HFF-Myc (cell line): ENCODE data around the gene CPNE4.

Source experiments
- DNase-seq: peaks from one replicate; pipeline ENCODE4 v3.0.0-alpha.2; 2011; ENCODE audit warnings: low read depth; ENCODE audit errors: extremely low read depth
- H3K4me3 ChIP-seq: replicated peaks from 2 replicates; pipeline ENCODE4 v1.5.1; 2011; ENCODE audit warnings: low read depth, mild to moderate bottlenecking, control low read depth, low read length
- TF ChIP-seq, protein P1 (sequence below): IDR thresholded peaks from 2 replicates; pipeline ENCODE4 v1.5.1; 2012; ENCODE audit warnings: mild to moderate bottlenecking, low read depth, low read length, control low read depth; ENCODE audit errors: missing control alignments

The CPNE4 gene

DNA sequence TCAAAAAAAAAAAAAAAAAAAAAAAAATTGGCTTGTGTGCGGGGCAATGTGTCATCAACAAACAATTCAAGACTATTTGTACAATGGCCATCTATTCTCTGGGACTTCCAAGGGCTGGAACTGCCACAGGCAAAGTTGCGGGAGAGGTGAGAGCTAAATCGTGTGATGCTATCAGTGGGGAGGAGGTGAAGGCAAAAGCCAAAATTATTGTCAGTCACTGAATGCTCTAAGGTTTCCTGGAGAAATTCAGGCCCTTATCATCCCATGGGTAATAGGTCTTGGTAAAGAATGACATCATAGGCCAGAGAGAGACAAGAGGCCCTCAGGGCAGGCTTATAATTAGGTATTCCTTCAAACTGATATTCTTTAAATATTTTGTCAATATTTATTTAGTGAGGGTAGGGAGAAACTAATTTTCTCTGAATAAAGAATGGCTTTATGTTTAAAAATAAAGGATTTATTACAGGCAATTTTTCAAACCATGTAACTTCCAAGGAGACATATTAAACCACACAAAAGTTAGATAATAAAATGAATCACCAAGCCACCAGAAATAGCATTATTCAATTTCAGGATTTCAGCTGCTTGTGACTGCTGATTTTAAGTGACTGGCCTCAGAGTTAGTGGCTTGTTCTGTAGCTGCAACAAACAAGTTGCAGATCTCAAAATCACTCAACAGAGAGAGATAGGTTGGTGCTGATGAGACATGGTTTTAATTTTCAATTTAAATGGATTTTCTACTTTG, 305.7 kb downstream of the CPNE4 start:
- TF ChIP-seq, protein P1, sequence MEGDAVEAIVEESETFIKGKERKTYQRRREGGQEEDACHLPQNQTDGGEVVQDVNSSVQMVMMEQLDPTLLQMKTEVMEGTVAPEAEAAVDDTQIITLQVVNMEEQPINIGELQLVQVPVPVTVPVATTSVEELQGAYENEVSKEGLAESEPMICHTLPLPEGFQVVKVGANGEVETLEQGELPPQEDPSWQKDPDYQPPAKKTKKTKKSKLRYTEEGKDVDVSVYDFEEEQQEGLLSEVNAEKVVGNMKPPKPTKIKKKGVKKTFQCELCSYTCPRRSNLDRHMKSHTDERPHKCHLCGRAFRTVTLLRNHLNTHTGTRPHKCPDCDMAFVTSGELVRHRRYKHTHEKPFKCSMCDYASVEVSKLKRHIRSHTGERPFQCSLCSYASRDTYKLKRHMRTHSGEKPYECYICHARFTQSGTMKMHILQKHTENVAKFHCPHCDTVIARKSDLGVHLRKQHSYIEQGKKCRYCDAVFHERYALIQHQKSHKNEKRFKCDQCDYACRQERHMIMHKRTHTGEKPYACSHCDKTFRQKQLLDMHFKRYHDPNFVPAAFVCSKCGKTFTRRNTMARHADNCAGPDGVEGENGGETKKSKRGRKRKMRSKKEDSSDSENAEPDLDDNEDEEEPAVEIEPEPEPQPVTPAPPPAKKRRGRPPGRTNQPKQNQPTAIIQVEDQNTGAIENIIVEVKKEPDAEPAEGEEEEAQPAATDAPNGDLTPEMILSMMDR: no peak
- no peak overlapping the region for H3K4me3 ChIP-seq
- DNase-seq: no peak

DNA sequence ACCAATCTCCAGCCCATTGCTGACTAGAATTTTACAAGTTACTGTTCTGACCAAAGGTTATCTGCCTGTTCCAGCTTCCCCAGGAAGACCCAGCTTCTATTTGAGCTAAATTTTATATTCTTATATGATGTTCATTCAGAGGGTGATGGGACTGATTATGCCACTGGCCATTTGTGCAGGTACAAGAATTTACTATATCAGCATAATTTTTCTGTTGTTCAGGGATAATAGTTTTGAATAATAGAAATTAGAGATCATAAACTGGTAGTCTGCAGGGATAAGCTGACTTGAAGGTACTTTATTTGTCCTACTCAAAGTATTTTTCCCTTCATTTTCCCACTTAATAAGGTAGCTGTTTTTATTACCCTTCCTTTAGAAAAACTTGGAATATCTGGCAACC, 309.4 kb downstream of the CPNE4 start:
- TF ChIP-seq, protein P1: no peak
- H3K4me3 ChIP-seq: no peak overlapping the region
- no peak for DNase-seq

DNA sequence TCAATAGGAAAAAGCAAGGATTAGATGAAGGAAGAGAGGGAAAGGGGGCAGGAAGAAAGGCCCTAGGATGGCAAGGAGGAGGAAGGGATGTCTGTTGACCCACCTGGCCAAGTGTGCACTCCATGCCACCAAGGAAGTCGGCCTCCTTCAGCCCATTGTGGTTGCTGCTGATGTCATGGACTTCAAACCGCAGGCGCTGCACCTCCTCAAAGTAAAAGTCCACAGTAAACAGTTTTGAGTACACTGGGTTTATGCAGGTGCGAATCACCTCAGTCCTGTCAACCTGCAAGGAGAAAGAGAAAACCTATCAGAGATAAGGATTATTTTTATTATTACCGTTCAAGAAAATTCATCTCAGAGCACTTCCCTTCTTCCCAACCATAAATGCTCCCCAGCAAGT, 311.5 kb downstream of the CPNE4 start:
- no peak for DNase-seq
- TF ChIP-seq, protein P1: no peak
- no peak overlapping the region for H3K4me3 ChIP-seq

DNA sequence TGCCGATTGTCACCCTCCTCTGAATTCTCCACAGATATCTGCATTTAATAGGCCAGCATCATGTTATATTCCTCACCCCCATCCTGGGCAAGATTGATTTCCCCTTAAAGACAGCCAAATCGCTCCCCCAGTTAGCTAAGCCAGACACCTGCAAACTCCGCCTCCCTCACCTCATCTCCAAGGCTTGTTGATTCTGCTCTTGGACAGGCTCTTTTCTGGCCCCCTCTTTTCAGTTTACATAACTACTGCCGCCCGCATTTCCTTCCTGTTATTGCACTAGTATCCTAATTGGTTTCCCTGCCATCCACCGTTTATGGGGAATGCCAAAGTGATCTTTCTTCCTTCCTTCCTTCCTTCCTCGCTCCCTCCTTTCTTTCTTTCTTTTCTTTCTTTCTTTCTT, 317.3 kb downstream of the CPNE4 start:
- TF ChIP-seq, protein P1: no peak
- no peak overlapping the region for H3K4me3 ChIP-seq
- DNase-seq: no peak

DNA sequence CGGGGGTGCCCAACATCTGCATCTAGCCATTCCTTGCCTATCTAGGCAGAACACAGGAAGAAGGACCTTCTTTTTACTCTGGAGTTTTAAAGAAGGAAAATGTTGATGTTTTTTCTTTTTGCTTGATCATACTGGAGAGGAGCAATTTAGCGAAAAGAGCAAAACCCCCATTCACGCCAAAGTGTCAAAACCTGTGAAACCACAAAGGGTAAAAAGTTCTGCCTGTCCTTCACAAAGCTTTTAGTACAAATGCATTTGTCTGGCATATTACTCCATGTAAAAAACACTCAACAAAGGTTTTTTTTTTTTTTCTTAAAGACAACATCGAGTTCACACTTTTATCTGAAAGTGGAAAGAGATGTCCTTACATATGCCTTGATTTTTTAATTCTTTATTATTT, 317.9 kb downstream of the CPNE4 start:
- no peak overlapping the region for H3K4me3 ChIP-seq
- no peak for DNase-seq
- TF ChIP-seq, protein P1: no peak

DNA sequence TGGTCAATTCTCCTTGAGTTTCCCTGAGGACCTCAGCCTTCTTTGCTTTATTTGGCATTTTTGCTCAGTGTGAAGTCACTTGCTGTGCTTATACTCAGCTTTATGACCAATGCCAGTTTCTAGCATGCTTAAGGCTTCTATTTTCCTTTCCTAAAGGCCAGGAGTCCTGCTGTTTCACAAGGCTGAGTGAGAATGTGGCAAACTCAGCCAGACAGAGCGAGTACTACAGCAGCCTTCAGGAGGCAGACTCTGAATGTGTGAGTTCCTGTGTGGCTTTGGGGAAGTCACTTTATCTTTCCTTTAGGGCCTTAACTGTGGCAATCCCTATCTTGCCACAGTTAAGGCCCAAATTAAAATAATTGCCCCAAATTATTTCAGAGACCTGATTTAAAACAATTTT, 318.8 kb downstream of the CPNE4 start:
- TF ChIP-seq, protein P1: no peak
- H3K4me3 ChIP-seq: no peak overlapping the region
- DNase-seq: no peak
